GM12891 (cell line): Measurements from ENCODE around the gene MAGI3.

Source experiments
- POLR2A ChIP-seq: IDR thresholded peaks from 2 replicates; pipeline ENCODE4 v1.6.1; 2011; ENCODE audit warnings: low read depth, low read length, control low read depth
- POLR2AphosphoS5 ChIP-seq: IDR thresholded peaks from 2 replicates; pipeline ENCODE4 v1.6.1; 2011; ENCODE audit warnings: low read depth, low read length, control low read depth
- SPI1 ChIP-seq: IDR thresholded peaks from 2 replicates; pipeline ENCODE4 v1.6.1; 2011; ENCODE audit warnings: low read depth, low read length, control low read depth
- TAF1 ChIP-seq: IDR thresholded peaks from 2 replicates; pipeline ENCODE4 v1.6.1; 2011; ENCODE audit warnings: low read depth, low read length, control low read depth

GRCh38 chr1:113401067-113401466 lies 10.8 kb downstream of the MAGI3 start:
- TF ChIP-seq POLR2A (no peak), POLR2AphosphoS5 (no peak), TAF1 (no peak), SPI1 (no peak)
